K562 (cell line): ENCODE data around the gene DOCK3. TPM values are rescaled to one million over a fixed set of nuclear protein-coding genes. Genes with fewer than 3 reads are reported as not detected.

Source experiments
- ETV6 ChIP-seq, 3 experiments: fragments of 150-350 bp in 1 of 3; sonication (generic) in 1 of 3; formaldehyde crosslinking in 1 of 3; IDR thresholded peaks; 2 replicates each; pipeline versions ENCODE4 v1.6.1 to v1.8.0; 2014 to 2022; ENCODE audit warnings: borderline replicate concordance in 2 of 3, low read depth in 2 of 3, antibody characterized with exemption in 1 of 3, low read length in 1 of 3, mild to moderate bottlenecking in 1 of 3, missing genetic modification reagents in 1 of 3
- SNIP1 ChIP-seq: fragments of 450-650 bp; IDR thresholded peaks from 2 replicates; pipeline ENCODE4 v1.7.1; 2017; ENCODE audit warnings: low read depth, mild to moderate bottlenecking
- ZBTB1 ChIP-seq: sonication (generic); formaldehyde crosslinking; IDR thresholded peaks from 2 replicates; pipeline ENCODE4 v1.8.1; 2023; ENCODE audit warnings: missing genetic modification reagents, low read depth, mild to moderate bottlenecking, borderline replicate concordance
- polyA plus RNA-seq, 8 experiments: library from polyadenylated mRNA; depleted of rRNA in 4 of 8; stranded (reverse) in 5 of 8; unstranded in 3 of 8; fragments of >200 nt; fragmentation: Nextera tagmentation in 2 of 8; fragmentation: Illumina TruSeq in 1 of 8; extraction: Ambion mirVana in 2 of 8; extraction: Trizol in 1 of 8; gene quantifications; 2 replicates each; pipeline versions ENCODE4 v1.2.1 to v1.2.3, GENCODE V29; 2011 to 2014; ENCODE audit warnings: inconsistent platforms in 1 of 8, missing spikeins in 1 of 8
- total RNA-seq, 7 experiments: library from RNA; depleted of rRNA in 6 of 7; stranded (reverse); fragments of >200 nt in 6 of 7; fragmentation: Illumina TruSeq in 2 of 7; extraction: Trizol in 2 of 7; gene quantifications; 2 replicates each; pipeline versions ENCODE4 v1.2.1 to v1.2.3, GENCODE V29; 2011 to 2021; ENCODE audit warnings: low replicate concordance in 1 of 7
- TF ChIP-seq, protein P1 (sequence below): fragments of 450-650 bp; IDR thresholded peaks from 2 replicates; pipeline ENCODE4 v1.6.1; 2016; ENCODE audit warnings: borderline replicate concordance
- TF ChIP-seq, protein P2 (sequence below): fragments of 250-450 bp; sonication (Bioruptor Pico); IDR thresholded peaks from 2 replicates; pipeline ENCODE4 v1.5.0; 2022; ENCODE audit warnings: mild to moderate bottlenecking

The DOCK3 gene
- total and polyA plus RNA-seq, 9 of the 15 experiments (the other 6 are each of a cell fraction or from before 2014, with no cell fraction given), result under 0.01 to 0.03 (median 0.01) TPM; not detected in 4

DNA sequence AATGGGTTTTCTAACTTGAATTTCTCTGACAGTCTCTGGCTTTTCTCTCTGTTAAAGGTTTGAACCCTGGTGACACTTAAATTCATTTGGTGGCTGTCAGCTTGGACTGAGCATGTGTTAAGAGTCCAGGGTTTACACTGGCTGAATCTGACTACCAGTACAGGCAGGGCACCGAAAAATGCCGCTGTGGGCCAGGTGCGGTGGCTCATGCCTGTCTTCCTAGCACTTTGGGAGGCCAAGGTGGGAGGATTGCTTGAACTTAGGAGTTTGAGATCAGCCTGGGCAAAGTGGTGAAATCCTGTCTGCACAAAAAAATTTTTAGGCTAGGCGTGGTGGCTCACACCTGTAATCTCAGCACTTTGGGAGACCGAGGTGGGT lies 712.1 kb downstream of the DOCK3 start (continued):
- TF ChIP-seq, protein P1, sequence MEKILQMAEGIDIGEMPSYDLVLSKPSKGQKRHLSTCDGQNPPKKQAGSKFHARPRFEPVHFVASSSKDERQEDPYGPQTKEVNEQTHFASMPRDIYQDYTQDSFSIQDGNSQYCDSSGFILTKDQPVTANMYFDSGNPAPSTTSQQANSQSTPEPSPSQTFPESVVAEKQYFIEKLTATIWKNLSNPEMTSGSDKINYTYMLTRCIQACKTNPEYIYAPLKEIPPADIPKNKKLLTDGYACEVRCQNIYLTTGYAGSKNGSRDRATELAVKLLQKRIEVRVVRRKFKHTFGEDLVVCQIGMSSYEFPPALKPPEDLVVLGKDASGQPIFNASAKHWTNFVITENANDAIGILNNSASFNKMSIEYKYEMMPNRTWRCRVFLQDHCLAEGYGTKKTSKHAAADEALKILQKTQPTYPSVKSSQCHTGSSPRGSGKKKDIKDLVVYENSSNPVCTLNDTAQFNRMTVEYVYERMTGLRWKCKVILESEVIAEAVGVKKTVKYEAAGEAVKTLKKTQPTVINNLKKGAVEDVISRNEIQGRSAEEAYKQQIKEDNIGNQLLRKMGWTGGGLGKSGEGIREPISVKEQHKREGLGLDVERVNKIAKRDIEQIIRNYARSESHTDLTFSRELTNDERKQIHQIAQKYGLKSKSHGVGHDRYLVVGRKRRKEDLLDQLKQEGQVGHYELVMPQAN, result no peak
- no peak for TF ChIP-seq ETV6 (IDR thresholded peaks at IDR 0.05; ENCODE audit: borderline replicate concordance in 1 of 2, low read depth in 2 of 2, low read length in 1 of 2)
- no peak for TF ChIP-seq ETV6 (CRISPR knock-in tag; IDR thresholded peaks at IDR 0.05; ENCODE audit: borderline replicate concordance)
- TF ChIP-seq SNIP1, result no peak
- TF ChIP-seq ZBTB1 (CRISPR knock-in tag), result no peak
- TF ChIP-seq, protein P2, sequence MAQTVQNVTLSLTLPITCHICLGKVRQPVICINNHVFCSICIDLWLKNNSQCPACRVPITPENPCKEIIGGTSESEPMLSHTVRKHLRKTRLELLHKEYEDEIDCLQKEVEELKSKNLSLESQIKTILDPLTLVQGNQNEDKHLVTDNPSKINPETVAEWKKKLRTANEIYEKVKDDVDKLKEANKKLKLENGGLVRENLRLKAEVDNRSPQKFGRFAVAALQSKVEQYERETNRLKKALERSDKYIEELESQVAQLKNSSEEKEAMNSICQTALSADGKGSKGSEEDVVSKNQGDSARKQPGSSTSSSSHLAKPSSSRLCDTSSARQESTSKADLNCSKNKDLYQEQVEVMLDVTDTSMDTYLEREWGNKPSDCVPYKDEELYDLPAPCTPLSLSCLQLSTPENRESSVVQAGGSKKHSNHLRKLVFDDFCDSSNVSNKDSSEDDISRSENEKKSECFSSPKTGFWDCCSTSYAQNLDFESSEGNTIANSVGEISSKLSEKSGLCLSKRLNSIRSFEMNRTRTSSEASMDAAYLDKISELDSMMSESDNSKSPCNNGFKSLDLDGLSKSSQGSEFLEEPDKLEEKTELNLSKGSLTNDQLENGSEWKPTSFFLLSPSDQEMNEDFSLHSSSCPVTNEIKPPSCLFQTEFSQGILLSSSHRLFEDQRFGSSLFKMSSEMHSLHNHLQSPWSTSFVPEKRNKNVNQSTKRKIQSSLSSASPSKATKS (CRISPR knock-in tag), result no peak
